PC-9 (cell line): ENCODE measurements around the gene AKAP6.

ENCODE experiments used
- EZH2 ChIP-seq: fragments of 200-600 bp; sonication (generic); IDR thresholded peaks from 2 replicates; pipeline ENCODE4 v1.8.0; 2017; ENCODE audit warnings: antibody characterized with exemption, low read depth
- TF ChIP-seq, protein P1 (sequence below): fragments of 200-600 bp; sonication (generic); conservative IDR thresholded peaks from 2 replicates; pipeline ENCODE4 v1.6.1; 2017; ENCODE audit warnings: mixed run types, antibody characterized with exemption, mild to moderate bottlenecking, moderate library complexity

DNA sequence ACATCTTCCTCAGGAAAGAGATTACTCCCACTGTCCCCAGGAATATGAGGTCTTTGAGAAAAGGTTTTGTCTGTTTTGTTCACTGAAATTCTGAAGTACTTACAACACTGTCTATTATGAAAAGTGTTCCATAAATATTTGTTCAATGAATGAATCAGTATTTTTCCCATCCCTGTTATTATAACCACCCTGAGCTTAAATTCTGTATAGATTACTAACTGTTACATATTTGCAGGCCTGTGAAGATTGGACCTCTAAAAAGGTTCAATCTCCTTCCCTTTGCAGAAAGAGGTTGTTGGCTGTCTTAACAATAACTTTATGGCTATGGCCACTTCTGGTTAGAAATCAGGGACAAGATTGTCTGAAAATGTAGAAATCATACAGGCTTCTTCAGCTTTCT is 435.0 kb downstream of the AKAP6 start:
- TF ChIP-seq, protein P1, sequence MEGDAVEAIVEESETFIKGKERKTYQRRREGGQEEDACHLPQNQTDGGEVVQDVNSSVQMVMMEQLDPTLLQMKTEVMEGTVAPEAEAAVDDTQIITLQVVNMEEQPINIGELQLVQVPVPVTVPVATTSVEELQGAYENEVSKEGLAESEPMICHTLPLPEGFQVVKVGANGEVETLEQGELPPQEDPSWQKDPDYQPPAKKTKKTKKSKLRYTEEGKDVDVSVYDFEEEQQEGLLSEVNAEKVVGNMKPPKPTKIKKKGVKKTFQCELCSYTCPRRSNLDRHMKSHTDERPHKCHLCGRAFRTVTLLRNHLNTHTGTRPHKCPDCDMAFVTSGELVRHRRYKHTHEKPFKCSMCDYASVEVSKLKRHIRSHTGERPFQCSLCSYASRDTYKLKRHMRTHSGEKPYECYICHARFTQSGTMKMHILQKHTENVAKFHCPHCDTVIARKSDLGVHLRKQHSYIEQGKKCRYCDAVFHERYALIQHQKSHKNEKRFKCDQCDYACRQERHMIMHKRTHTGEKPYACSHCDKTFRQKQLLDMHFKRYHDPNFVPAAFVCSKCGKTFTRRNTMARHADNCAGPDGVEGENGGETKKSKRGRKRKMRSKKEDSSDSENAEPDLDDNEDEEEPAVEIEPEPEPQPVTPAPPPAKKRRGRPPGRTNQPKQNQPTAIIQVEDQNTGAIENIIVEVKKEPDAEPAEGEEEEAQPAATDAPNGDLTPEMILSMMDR: no peak
- TF ChIP-seq EZH2: no peak
